Thoracic aorta (tissue), 2 donors: ENCODE data around the gene ZNF442. TPM values are rescaled to one million over a fixed set of nuclear protein-coding genes. Genes with fewer than 3 reads are reported as not detected.

ENCODE experiments used
- ATAC-seq: fragments of 150-250 bp; one replicate; pipeline ENCODE4 v1.8.0; 2017; ENCODE audit warnings: low read depth; ENCODE audit not compliant: insufficient number of reproducible peaks, low FRiP score
- DNase-seq: peaks from one replicate; pipeline ENCODE4 v3.0.0-alpha.2; 2020; ENCODE audit warnings: low spot score
- H3K27ac ChIP-seq, 2 donors: fragments of 200-600 bp; sonication (generic); 1 replicate in 1 of 2; 2 replicates in 1 of 2; pipeline ENCODE4 v1.5.1; 2016; ENCODE audit warnings: mild to moderate bottlenecking in 2 of 2, moderate library complexity in 2 of 2
- H3K27me3 ChIP-seq: fragments of 200-600 bp; sonication (generic); replicated peaks from 2 replicates; pipeline ENCODE4 v1.6.0; 2016; ENCODE audit warnings: mild to moderate bottlenecking; ENCODE audit not compliant: insufficient read depth
- H3K36me3 ChIP-seq: fragments of 200-600 bp; sonication (generic); one replicate; pipeline ENCODE4 v1.5.1; 2016
- H3K4me1 ChIP-seq, 2 donors: fragments of 200-600 bp; sonication (generic); 1 replicate in 1 of 2; 2 replicates in 1 of 2; pipeline versions ENCODE4 v1.5.1 to v1.6.0; 2016; ENCODE audit warnings: low read depth in 2 of 2, mild to moderate bottlenecking in 1 of 2; ENCODE audit not compliant: control insufficient read depth in 1 of 2
- H3K4me3 ChIP-seq: fragments of 200-600 bp; sonication (generic); 2 replicates; pipeline ENCODE4 v1.5.1; 2016; ENCODE audit warnings: mild to moderate bottlenecking
- H3K9me3 ChIP-seq: fragments of 200-600 bp; sonication (generic); 2 replicates; pipeline ENCODE4 v1.5.1; 2016
- total RNA-seq, 2 donors: library from RNA; depleted of rRNA; stranded (reverse); fragments of >200 nt; gene quantifications; one replicate each; pipeline versions ENCODE4 v1.1.0 to v1.2.3, GENCODE V29; 2016
- TF ChIP-seq, protein P1 (sequence below): fragments of 200-600 bp; sonication (generic); IDR thresholded peaks from one replicate; pipeline ENCODE4 v1.5.1; 2019; ENCODE audit warnings: antibody characterized with exemption

ZNF442 gene
- total RNA-seq, 2 donors from 2014 or later: 0.81 to 11.1 TPM

DNA sequence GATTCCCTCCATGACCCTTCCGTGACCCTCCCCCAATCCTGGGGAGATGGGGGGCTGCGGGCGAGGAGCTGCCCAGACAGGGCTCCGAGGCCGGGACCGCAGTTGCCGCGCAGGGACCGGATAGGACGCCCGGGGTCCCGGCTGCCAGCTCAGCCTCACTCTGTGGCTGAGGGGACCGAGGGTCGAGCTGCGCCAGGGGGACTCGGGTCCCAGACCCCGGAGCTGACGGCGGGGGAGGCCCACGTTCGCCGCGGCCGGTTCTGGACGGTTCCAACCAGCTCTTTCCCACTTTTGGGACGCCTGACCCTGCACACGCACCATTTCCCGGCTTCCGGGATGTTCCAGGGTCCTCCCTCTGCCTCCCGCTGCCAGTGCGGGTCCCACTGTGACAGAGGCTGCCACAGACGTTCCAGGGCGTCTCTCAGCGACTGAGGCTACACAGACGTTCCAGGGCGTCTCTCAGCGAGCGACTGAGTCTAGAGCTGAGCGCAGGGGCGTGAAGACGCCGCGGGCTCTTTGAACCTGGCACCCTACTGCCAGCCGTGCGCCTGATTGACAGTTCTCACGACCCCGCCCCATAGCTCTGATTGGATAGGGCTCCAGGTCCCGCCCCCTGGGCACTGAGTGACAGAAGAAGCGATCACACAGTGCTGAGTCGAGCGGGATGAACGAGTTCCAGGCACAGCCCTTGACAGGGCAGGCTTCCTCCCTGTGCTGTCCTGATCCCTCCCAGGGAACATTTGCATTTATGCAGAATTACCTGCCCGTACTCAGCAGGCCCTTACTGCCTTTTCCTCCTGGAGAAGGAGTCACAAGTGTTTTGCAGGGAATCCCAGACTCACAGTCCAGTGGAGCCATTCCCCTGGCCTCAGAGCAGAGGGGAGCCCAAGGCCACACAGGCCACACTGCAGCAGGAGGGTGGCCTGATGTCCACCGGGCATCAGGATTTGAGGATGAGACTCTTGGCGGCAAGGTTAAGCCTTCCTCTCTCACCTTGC lies 32.0 kb downstream of the ZNF442 start, which contains the start of gene ZNF563:
TSS of gene ZNF563 (minus strand) at position 472 of the 998 bp plus-strand sequence. CDS start at position 321, 151 bp downstream.
- H3K4me1 ChIP-seq: peaks cover 5 to 18% of the 10 kb centered on the region in 2 donors
- peak within 1 kb of the TSS; percentile 91 to 92 for H3K27ac ChIP-seq
- TF ChIP-seq, protein P1, sequence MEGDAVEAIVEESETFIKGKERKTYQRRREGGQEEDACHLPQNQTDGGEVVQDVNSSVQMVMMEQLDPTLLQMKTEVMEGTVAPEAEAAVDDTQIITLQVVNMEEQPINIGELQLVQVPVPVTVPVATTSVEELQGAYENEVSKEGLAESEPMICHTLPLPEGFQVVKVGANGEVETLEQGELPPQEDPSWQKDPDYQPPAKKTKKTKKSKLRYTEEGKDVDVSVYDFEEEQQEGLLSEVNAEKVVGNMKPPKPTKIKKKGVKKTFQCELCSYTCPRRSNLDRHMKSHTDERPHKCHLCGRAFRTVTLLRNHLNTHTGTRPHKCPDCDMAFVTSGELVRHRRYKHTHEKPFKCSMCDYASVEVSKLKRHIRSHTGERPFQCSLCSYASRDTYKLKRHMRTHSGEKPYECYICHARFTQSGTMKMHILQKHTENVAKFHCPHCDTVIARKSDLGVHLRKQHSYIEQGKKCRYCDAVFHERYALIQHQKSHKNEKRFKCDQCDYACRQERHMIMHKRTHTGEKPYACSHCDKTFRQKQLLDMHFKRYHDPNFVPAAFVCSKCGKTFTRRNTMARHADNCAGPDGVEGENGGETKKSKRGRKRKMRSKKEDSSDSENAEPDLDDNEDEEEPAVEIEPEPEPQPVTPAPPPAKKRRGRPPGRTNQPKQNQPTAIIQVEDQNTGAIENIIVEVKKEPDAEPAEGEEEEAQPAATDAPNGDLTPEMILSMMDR: no peak
- DNase-seq (peak; percentile 96), ATAC-seq (peak; percentile 96)
- no peaks in the 10 kb centered on the region for H3K36me3 ChIP-seq
- no peaks in the 10 kb centered on the region for H3K27me3 ChIP-seq
- H3K9me3 ChIP-seq: no peaks in the 10 kb centered on the region
- peak within 1 kb of the TSS; percentile 82 for H3K4me3 ChIP-seq

DNA sequence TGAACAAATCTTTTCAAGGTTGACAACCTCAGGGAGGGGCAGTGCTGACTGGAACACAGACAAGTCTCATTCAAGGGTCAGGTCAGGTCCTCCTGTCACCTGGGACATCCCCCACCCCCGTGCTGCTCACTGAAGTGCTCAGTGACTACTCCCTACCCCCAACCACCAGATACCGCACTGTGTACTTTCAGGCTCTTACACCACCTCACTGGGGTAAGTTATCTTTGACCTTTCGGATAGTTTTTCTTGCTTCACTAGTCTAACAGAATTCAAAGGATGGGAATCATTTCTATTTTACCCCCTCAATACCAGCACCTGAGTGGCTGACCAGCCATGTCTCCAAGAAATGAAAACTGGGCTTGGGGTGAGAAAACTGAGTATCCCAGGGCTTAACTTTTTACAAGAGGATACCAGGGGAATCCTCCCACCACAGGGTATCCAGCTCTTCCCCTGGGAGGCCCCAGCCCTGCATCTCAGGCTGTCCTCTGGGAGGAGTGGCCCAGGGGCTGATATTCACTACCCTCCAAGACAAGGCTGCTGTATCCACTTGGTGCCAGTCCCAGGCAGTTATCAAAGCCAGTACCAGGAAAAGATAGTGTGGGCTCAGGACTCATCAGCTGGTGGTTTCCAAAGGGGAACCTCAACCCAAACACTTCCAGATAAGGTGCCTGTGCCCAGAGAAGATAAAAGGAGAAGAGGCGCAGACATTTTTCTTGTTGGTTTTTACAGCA lies 34.1 kb downstream of the ZNF442 start:
- H3K4me1 ChIP-seq: peaks cover 5 to 18% of the 10 kb centered on the region in 2 donors
- ATAC-seq (no peak), DNase-seq (no peak)
- TF ChIP-seq, protein P1: no peak
- no peaks in the 10 kb centered on the region for H3K36me3 ChIP-seq
- no peak overlapping the region for H3K4me3 ChIP-seq
- H3K27ac ChIP-seq: no peak overlapping the region
- H3K27me3 ChIP-seq: no peaks in the 10 kb centered on the region
- H3K9me3 ChIP-seq: no peaks in the 10 kb centered on the region

DNA sequence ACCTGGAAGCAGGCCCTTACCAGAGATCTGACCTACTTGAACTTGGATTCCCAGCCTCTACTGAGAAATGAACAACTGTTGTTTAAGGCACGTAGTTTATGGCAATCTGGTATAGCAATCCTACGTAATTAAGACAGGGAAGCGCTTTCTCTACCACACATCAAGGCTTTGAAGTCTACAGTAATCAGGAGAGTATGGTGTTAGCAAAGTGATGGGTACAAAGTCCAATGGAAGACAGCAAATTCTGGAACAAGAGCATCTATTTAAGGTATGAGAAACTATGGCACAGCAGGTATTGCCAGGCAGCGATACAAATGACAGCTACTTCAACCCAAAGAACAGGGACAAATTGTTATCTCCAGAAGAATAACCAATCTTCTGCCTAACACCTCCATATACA lies 35.1 kb downstream of the ZNF442 start:
- H3K9me3 ChIP-seq: no peaks in the 10 kb centered on the region
- H3K27me3 ChIP-seq: no peaks in the 10 kb centered on the region
- no peaks in the 10 kb centered on the region for H3K36me3 ChIP-seq
- no peak for DNase-seq
- no peak overlapping the region for H3K4me3 ChIP-seq
- peaks cover 5 to 18% of the 10 kb centered on the region in 2 donors for H3K4me1 ChIP-seq
- TF ChIP-seq, protein P1: no peak
- no peak for ATAC-seq
- no peak overlapping the region for H3K27ac ChIP-seq

DNA sequence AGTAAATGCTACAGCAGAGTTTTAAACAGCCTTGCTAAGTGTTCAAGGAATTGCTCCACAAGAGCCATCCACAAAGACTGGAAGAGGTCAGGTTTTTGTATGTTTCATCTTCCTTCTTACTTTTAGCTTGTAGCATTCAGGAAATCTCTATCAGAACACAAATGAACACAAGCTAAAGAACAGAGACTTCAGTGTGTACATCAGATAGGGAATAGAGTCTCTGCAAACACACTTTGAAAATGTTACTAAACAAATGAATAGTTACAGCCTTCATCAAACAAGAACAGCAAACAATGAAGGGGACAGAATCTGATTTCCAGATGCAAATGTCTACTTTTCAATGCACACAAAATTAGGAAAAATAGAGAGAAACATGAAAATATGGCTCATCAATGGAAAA lies 39.8 kb downstream of the ZNF442 start:
- Histone ChIP-seq H3K4me1 (no peaks in the 10 kb centered on the region), H3K4me3 (no peak overlapping the region), H3K27ac (no peak overlapping the region), H3K36me3 (no peaks in the 10 kb centered on the region), H3K9me3 (peaks cover 3% of the 10 kb centered on the region), H3K27me3 (no peaks in the 10 kb centered on the region)
- TF ChIP-seq, protein P1: no peak
- DNase-seq: no peak
- no peak for ATAC-seq
